ENCODE results near the gene MARK2.

GRCh38 chr11:63851364-63851763 lies 12.5 kb downstream of the MARK2 start:
- TF ChIP-seq CTCF (IDR thresholded peaks at IDR 0.05), result no peak
- TF ChIP-seq ZFX (IDR thresholded peaks at IDR 0.05; ENCODE audit: borderline replicate concordance), result no peak
